H1 (cell line): ENCODE results near the gene CSNK1G3. TPM values are rescaled to one million over a fixed set of nuclear protein-coding genes. Genes with fewer than 3 reads are reported as not detected.

Source experiments
- CTCF ChIA-PET: fragments of 300-600 bp; sonication (Branson Sonifier 250); formaldehyde crosslinking; loops from one replicate; lab custom pipeline; 2021; ENCODE audit not compliant: partially characterized antibody; lab: Charles Lee
- POLR2A ChIA-PET: fragments of 300-600 bp; sonication (Branson Sonifier 250); formaldehyde crosslinking; loops from one replicate; lab custom pipeline; 2021; ENCODE audit warnings: inconsistent platforms; ENCODE audit not compliant: partially characterized antibody; lab: Charles Lee
- DNase-seq, 2 experiments: peaks; one replicate each; pipeline versions ENCODE4 v3.0.0 to v3.0.0-alpha.2; 2010 to 2022; ENCODE audit warnings: low spot score in 2 of 2, low read depth in 1 of 2, mixed read lengths in 1 of 2
- FAIRE-seq: peaks from 2 replicates; lab custom pipeline; 2011; peaks lifted over from hg19 to GRCh38; lab: Jason Lieb, UNC
- H2AFZ ChIP-seq: 2 replicates; pipeline ENCODE4 v1.8.1; 2012; ENCODE audit warnings: low read length, inconsistent platforms
- H2AK5ac ChIP-seq: 2 replicates; pipeline ENCODE4 v1.6.1; 2013; ENCODE audit warnings: low read depth, low read length
- H2BK120ac ChIP-seq: replicated peaks from 2 replicates; pipeline ENCODE3; 2013; ENCODE audit warnings: low read depth, low read length, inconsistent platforms
- H2BK12ac ChIP-seq: 2 replicates; pipeline ENCODE4 v1.6.1; 2013; ENCODE audit warnings: low read depth, low read length
- H2BK15ac ChIP-seq: 2 replicates; pipeline ENCODE4 v1.6.1; 2013; ENCODE audit warnings: low read length
- H2BK20ac ChIP-seq: 2 replicates; pipeline ENCODE4 v1.6.1; 2013; ENCODE audit warnings: low read length
- H2BK5ac ChIP-seq: 2 replicates; pipeline ENCODE4 v1.6.1; 2013; ENCODE audit warnings: low read depth, low read length
- H3K14ac ChIP-seq: 2 replicates; pipeline ENCODE4 v1.6.1; 2013; ENCODE audit warnings: inconsistent platforms; ENCODE audit not compliant: insufficient read length
- H3K18ac ChIP-seq: 2 replicates; pipeline ENCODE4 v1.6.1; 2013; ENCODE audit warnings: low read length; ENCODE audit errors: extremely low read depth
- H3K23ac ChIP-seq: 2 replicates; pipeline ENCODE4 v1.6.1; 2013; ENCODE audit warnings: inconsistent platforms; ENCODE audit not compliant: insufficient read length
- H3K23me2 ChIP-seq: 2 replicates; pipeline ENCODE4 v1.6.1; 2013; ENCODE audit warnings: low read depth, low read length
- H3K27ac ChIP-seq: 2 replicates; pipeline ENCODE4 v1.6.1; 2011; ENCODE audit warnings: low read depth, low read length, inconsistent platforms
- H3K27me3 ChIP-seq, 4 experiments: replicated peaks in 1 of 4; 1 replicate in 1 of 4; 2 replicates in 3 of 4; pipeline versions ENCODE4 v1.6.1 to v1.8.1; 2011 to 2013; ENCODE audit warnings: low read length in 3 of 4, mild to moderate bottlenecking in 3 of 4, inconsistent platforms in 2 of 4, mixed read lengths in 2 of 4, moderate library complexity in 1 of 4; ENCODE audit not compliant: control insufficient read depth in 3 of 4, insufficient read depth in 3 of 4; ENCODE audit errors: extremely low read depth in 1 of 4
- H3K36me3 ChIP-seq, 4 experiments: 2 replicates each; pipeline versions ENCODE4 v1.6.1 to v1.8.1; 2011 to 2013; ENCODE audit warnings: mild to moderate bottlenecking in 4 of 4, low read length in 3 of 4, moderate library complexity in 2 of 4, control low read depth in 1 of 4, inconsistent platforms in 1 of 4; ENCODE audit not compliant: insufficient read depth in 4 of 4, control insufficient read depth in 2 of 4
- H3K4ac ChIP-seq: replicated peaks from 2 replicates; pipeline ENCODE3; 2013; ENCODE audit warnings: low read length, low read depth, mixed read lengths, inconsistent platforms; ENCODE audit not compliant: insufficient read length
- H3K4me1 ChIP-seq, 4 experiments: replicated peaks in 1 of 4; 1 replicate in 1 of 4; 2 replicates in 3 of 4; pipeline versions ENCODE4 v1.6.1 to v1.8.1; 2011 to 2013; ENCODE audit warnings: low read length in 3 of 4, inconsistent platforms in 2 of 4, mixed read lengths in 1 of 4; ENCODE audit not compliant: insufficient read depth in 4 of 4, control insufficient read depth in 3 of 4
- H3K4me2 ChIP-seq, 2 experiments: 2 replicates each; pipeline versions ENCODE4 v1.6.1 to v1.8.1; 2011 to 2013; ENCODE audit warnings: low read depth in 2 of 2, low read length in 2 of 2, control low read depth in 1 of 2, inconsistent platforms in 1 of 2, mild to moderate bottlenecking in 1 of 2; ENCODE audit not compliant: insufficient read depth in 1 of 2
- H3K4me3 ChIP-seq, 4 experiments: fragments of 200-600, 300-600 bp in 1 of 4; sonication (generic), shearing (Covaris generic), sonication (Bioruptor Twin) in 1 of 4; 2 replicates each; pipeline versions ENCODE4 v1.5.1 to v1.8.1; 2011 to 2016; ENCODE audit warnings: low read length in 4 of 4, low read depth in 3 of 4, control low read depth in 2 of 4, inconsistent platforms in 2 of 4, mild to moderate bottlenecking in 2 of 4, mixed read lengths in 1 of 4, moderate library complexity in 1 of 4; ENCODE audit not compliant: insufficient read depth in 2 of 4; ENCODE audit errors: extremely low read depth in 1 of 4
- H3K56ac ChIP-seq: replicated peaks from 2 replicates; pipeline ENCODE3; 2013; ENCODE audit warnings: low read depth, mild to moderate bottlenecking, mixed read lengths, low read length, inconsistent platforms; ENCODE audit not compliant: insufficient read length
- H3K79me1 ChIP-seq: 2 replicates; pipeline ENCODE4 v1.6.1; 2013; ENCODE audit warnings: low read depth, low read length, control low read depth
- H3K79me2 ChIP-seq, 2 experiments: 2 replicates each; pipeline versions ENCODE4 v1.6.1 to v1.8.1; 2012 to 2013; ENCODE audit warnings: low read length in 2 of 2, mild to moderate bottlenecking in 2 of 2, inconsistent platforms in 1 of 2; ENCODE audit not compliant: insufficient read depth in 2 of 2, control insufficient read depth in 1 of 2
- H3K9ac ChIP-seq, 4 experiments: replicated peaks in 1 of 4; 1 replicate in 1 of 4; 2 replicates in 3 of 4; pipeline versions ENCODE4 v1.6.1 to v1.8.1; 2011 to 2013; ENCODE audit warnings: low read depth in 3 of 4, low read length in 3 of 4, control low read depth in 2 of 4, mild to moderate bottlenecking in 2 of 4, moderate library complexity in 2 of 4, inconsistent platforms in 1 of 4; ENCODE audit errors: extremely low read depth in 1 of 4
- H3K9me3 ChIP-seq, 2 experiments: 2 replicates each; pipeline versions ENCODE4 v1.6.1 to v1.8.1; 2012 to 2013; ENCODE audit warnings: mild to moderate bottlenecking in 2 of 2, moderate library complexity in 2 of 2, control low read depth in 1 of 2, inconsistent platforms in 1 of 2, low read depth in 1 of 2, low read length in 1 of 2, mixed read lengths in 1 of 2; ENCODE audit not compliant: insufficient read depth in 2 of 2
- H4K20me1 ChIP-seq, 2 experiments: replicated peaks in 1 of 2; 2 replicates each; pipeline versions ENCODE3 to v1.8.1; 2011 to 2013; ENCODE audit warnings: inconsistent platforms in 2 of 2, low read length in 2 of 2, mild to moderate bottlenecking in 1 of 2; ENCODE audit not compliant: insufficient read depth in 2 of 2, control insufficient read depth in 1 of 2
- H4K5ac ChIP-seq: 2 replicates; pipeline ENCODE4 v1.6.1; 2013; ENCODE audit warnings: low read length, low read depth, mixed read lengths, inconsistent platforms; ENCODE audit not compliant: insufficient read length
- H4K8ac ChIP-seq: 2 replicates; pipeline ENCODE4 v1.8.0; 2013; ENCODE audit warnings: mild to moderate bottlenecking, moderate library complexity, low read length, inconsistent platforms; ENCODE audit not compliant: insufficient read depth; ENCODE audit errors: extremely low read depth
- H4K91ac ChIP-seq: replicated peaks from 2 replicates; pipeline ENCODE3; 2013; ENCODE audit warnings: low read length, mixed read lengths, inconsistent platforms; ENCODE audit not compliant: insufficient read length
- ASH2L ChIP-seq: fragments of 200-600, 300-600 bp; sonication (generic); IDR thresholded peaks from one replicate; pipeline ENCODE4 v1.7.1; 2017; ENCODE audit warnings: low read length
- BCL11A ChIP-seq, 2 experiments: IDR thresholded peaks; one replicate each; pipeline ENCODE4 v1.6.1; 2011; ENCODE audit warnings: low read depth in 2 of 2, low read length in 2 of 2, mild to moderate bottlenecking in 2 of 2
- CEBPB ChIP-seq: IDR thresholded peaks from 2 replicates; pipeline ENCODE4 v1.6.1; 2012; ENCODE audit warnings: low read depth, low read length
- CTCF ChIP-seq, 3 experiments: IDR thresholded peaks; 1 replicate in 2 of 3; 2 replicates in 1 of 3; pipeline versions ENCODE4 v1.5.1 to v1.6.1; 2011; ENCODE audit warnings: low read length in 3 of 3, mild to moderate bottlenecking in 3 of 3, inconsistent platforms in 2 of 3, low read depth in 1 of 3, moderate library complexity in 1 of 3; ENCODE audit not compliant: insufficient read depth in 1 of 3; ENCODE audit errors: control extremely low read depth in 1 of 3
- EP300 ChIP-seq, 2 experiments: IDR thresholded peaks; 1 replicate in 1 of 2; 2 replicates in 1 of 2; pipeline ENCODE4 v1.6.1; 2011 to 2012; ENCODE audit warnings: low read depth in 2 of 2, low read length in 2 of 2, mild to moderate bottlenecking in 2 of 2, borderline replicate concordance in 1 of 2, inconsistent platforms in 1 of 2, moderate library complexity in 1 of 2
- FOSL1 ChIP-seq: IDR thresholded peaks from 2 replicates; pipeline ENCODE4 v1.6.1; 2011; ENCODE audit warnings: mild to moderate bottlenecking, low read depth, low read length, moderate library complexity; ENCODE audit not compliant: insufficient read depth
- NRF1 ChIP-seq: IDR thresholded peaks from 2 replicates; pipeline ENCODE4 v1.6.1; 2011; ENCODE audit warnings: mild to moderate bottlenecking, low read depth, low read length, improper control_type of control experiment
- POLR2AphosphoS5 ChIP-seq: IDR thresholded peaks from 2 replicates; pipeline ENCODE4 v1.6.1; 2011; ENCODE audit warnings: low read depth, low read length
- RAD21 ChIP-seq, 2 experiments: IDR thresholded peaks in 1 of 2; conservative IDR thresholded peaks in 1 of 2; 2 replicates each; pipeline ENCODE4 v1.6.1; 2011; ENCODE audit warnings: low read depth in 2 of 2, low read length in 2 of 2, improper control_type of control experiment in 1 of 2, inconsistent platforms in 1 of 2, mild to moderate bottlenecking in 1 of 2, moderate library complexity in 1 of 2
- RBBP5 ChIP-seq: IDR thresholded peaks from 2 replicates; pipeline ENCODE4 v1.7.1; 2012; ENCODE audit warnings: low read depth, mild to moderate bottlenecking, inconsistent platforms, low read length, moderate library complexity, borderline replicate concordance
- RFX5 ChIP-seq: IDR thresholded peaks from 2 replicates; pipeline ENCODE4 v1.6.1; 2011; ENCODE audit warnings: low read depth, low read length, improper control_type of control experiment, borderline replicate concordance
- SP4 ChIP-seq: IDR thresholded peaks from 2 replicates; pipeline ENCODE4 v1.6.1; 2012; ENCODE audit warnings: low read length, inconsistent platforms
- TBP ChIP-seq: IDR thresholded peaks from 2 replicates; pipeline ENCODE4 v1.6.1; 2011; ENCODE audit warnings: low read depth, low read length, improper control_type of control experiment
- polyA plus RNA-seq, 7 experiments: library from polyadenylated mRNA; depleted of rRNA in 3 of 7; stranded (reverse) in 5 of 7; unstranded in 2 of 7; fragments of >200 nt in 5 of 7; fragments of 200-250 nt in 2 of 7; gene quantifications; 1 replicate in 5 of 7; 2 replicates in 1 of 7; 4 replicates in 1 of 7; pipeline versions ENCODE4 v1.2.1 to v1.2.3, GENCODE V29; 2011 to 2013; ENCODE audit warnings: missing spikeins in 2 of 7, mixed read lengths in 2 of 7
- total RNA-seq: library from RNA; stranded (reverse); fragmentation: NEBNext Ultra II Directional; extraction: Animal tissue kit (Norgen Biotek cat#: 25700); gene quantifications from 2 replicates; pipeline ENCODE4 v1.2.1, GENCODE V29; 2021

CSNK1G3 gene
- total and polyA plus RNA-seq, 2 of the 8 experiments (the other 6 are each of a cell fraction or from before 2014, with no cell fraction given) = 10.6 to 58.9 TPM

GRCh38 chr5:123617561-123617960, 105.6 kb downstream of the CSNK1G3 start:
- no peak overlapping the region for H2AK5ac ChIP-seq
- no peaks in the 10 kb centered on the region for H4K20me1 ChIP-seq
- H3K79me2 ChIP-seq = no peaks in the 10 kb centered on the region
- H2AFZ ChIP-seq = no peak overlapping the region
- H3K27me3 ChIP-seq = no peaks in the 10 kb centered on the region
- no peak overlapping the region for H2BK15ac ChIP-seq
- no peaks in the 10 kb centered on the region for H3K79me1 ChIP-seq
- H4K91ac ChIP-seq = no peak overlapping the region
- H3K23me2 ChIP-seq = no peaks in the 10 kb centered on the region
- no peak overlapping the region for H3K14ac ChIP-seq
- H3K27ac ChIP-seq = no peak overlapping the region
- FAIRE-seq = no peak
- H3K36me3 ChIP-seq = peaks cover 0 to 14% (median 4%) of the 10 kb centered on the region in 4 experiments; a peak in 4 of 8 replicates
- H2BK12ac ChIP-seq = no peak overlapping the region
- H3K23ac ChIP-seq = no peak overlapping the region
- no peak overlapping the region for H3K9ac ChIP-seq
- no peak overlapping the region for H2BK5ac ChIP-seq
- H4K8ac ChIP-seq = no peak overlapping the region
- no peak for DNase-seq
- H4K5ac ChIP-seq = no peak overlapping the region
- ChIA-PET CTCF (no interaction called here), POLR2A (no interaction called here)
- H2BK120ac ChIP-seq = no peak overlapping the region
- H3K4me2 ChIP-seq = no peak overlapping the region
- H3K56ac ChIP-seq = no peak overlapping the region
- no peaks in the 10 kb centered on the region for H3K4me1 ChIP-seq
- H3K18ac ChIP-seq = no peak overlapping the region
- H2BK20ac ChIP-seq = no peak overlapping the region
- no peak overlapping the region for H3K4ac ChIP-seq
- H3K9me3 ChIP-seq = no peaks in the 10 kb centered on the region
- no peak overlapping the region for H3K4me3 ChIP-seq
- TF ChIP-seq EP300 (IDR thresholded peaks at IDR 0.05; ENCODE audit: borderline replicate concordance in 1 of 2, low read depth in 2 of 2, low read length in 2 of 2) (no peak), SP4 (no peak), RFX5 (no peak), CEBPB (no peak), FOSL1 (no peak), RAD21 (IDR thresholded peaks at IDR 0.05 in 1 of 2, conservative IDR thresholded peaks at IDR 0.05 in 1 of 2; ENCODE audit: low read depth in 2 of 2, low read length in 2 of 2) (no peak), TBP (no peak), POLR2AphosphoS5 (no peak), RBBP5 (no peak), CTCF (IDR thresholded peaks at IDR 0.05; ENCODE audit: control extremely low read depth in 1 of 3, insufficient read depth in 1 of 3, low read depth in 1 of 3, low read length in 3 of 3) (no peak), BCL11A (IDR thresholded peaks at IDR 0.05; ENCODE audit: low read depth in 2 of 2, low read length in 2 of 2) (no peak), NRF1 (no peak), ASH2L (no peak)
